GM23338 (cell line): ENCODE results near the gene CTXN1. TPM values are rescaled to one million over a fixed set of nuclear protein-coding genes. Genes with fewer than 3 reads are reported as not detected.

Source experiments
- ATAC-seq: fragments of 200-7000 bp; cut with Tn5 transposase; 3 replicates; pipeline ENCODE4 v1.9.1; 2020
- DNase-seq: peaks from one replicate; pipeline ENCODE4 v3.0.0-alpha.2; 2015; ENCODE audit warnings: low spot score
- H2AFZ ChIP-seq: fragments of 200-600 bp; sonication (generic); 2 replicates; pipeline ENCODE4 v1.8.0; 2016; ENCODE audit warnings: antibody characterized with exemption, mild to moderate bottlenecking, moderate library complexity
- H3F3A ChIP-seq: fragments of 200-600 bp; sonication (generic); replicated peaks from 2 replicates; pipeline ENCODE4 v1.8.0; 2017; ENCODE audit warnings: antibody characterized with exemption, mixed run types, low read depth
- H3K27ac ChIP-seq: fragments of 200-600 bp; sonication (generic); 2 replicates; pipeline ENCODE4 v1.6.1; 2016; ENCODE audit warnings: low read depth
- H3K27me3 ChIP-seq: fragments of 200-600 bp; sonication (generic); 2 replicates; pipeline ENCODE4 v1.8.0; 2016; ENCODE audit warnings: mild to moderate bottlenecking, mixed run types, moderate library complexity; ENCODE audit not compliant: insufficient read depth
- H3K36me3 ChIP-seq: fragments of 200-600 bp; sonication (generic); 2 replicates; pipeline ENCODE4 v1.8.0; 2016; ENCODE audit warnings: mild to moderate bottlenecking; ENCODE audit not compliant: insufficient read depth
- H3K4me1 ChIP-seq: fragments of 200-600 bp; sonication (generic); 2 replicates; pipeline ENCODE4 v1.8.0; 2016; ENCODE audit warnings: mild to moderate bottlenecking, moderate library complexity; ENCODE audit not compliant: insufficient read depth
- H3K4me2 ChIP-seq: fragments of 200-600 bp; sonication (generic); 2 replicates; pipeline ENCODE4 v1.7.1; 2017; ENCODE audit warnings: mixed run types
- H3K4me3 ChIP-seq: fragments of 200-600 bp; sonication (generic); 2 replicates; pipeline ENCODE4 v1.6.1; 2016; ENCODE audit warnings: mixed run types
- H3K79me2 ChIP-seq: fragments of 200-600 bp; sonication (generic); replicated peaks from 2 replicates; pipeline ENCODE4 v1.8.0; 2017; ENCODE audit warnings: mild to moderate bottlenecking; ENCODE audit not compliant: insufficient read depth
- H3K9me2 ChIP-seq: fragments of 200-600 bp; sonication (generic); 2 replicates; pipeline ENCODE4 v1.8.0; 2017; ENCODE audit not compliant: insufficient read depth
- H4K20me1 ChIP-seq: fragments of 200-600 bp; sonication (generic); replicated peaks from 2 replicates; pipeline ENCODE4 v1.8.0; 2017; ENCODE audit warnings: mild to moderate bottlenecking; ENCODE audit not compliant: insufficient read depth
- H3K27ac Mint-ChIP-seq: 2 replicates; pipeline ENCODE4 v1.8.0; 2020; ENCODE audit warnings: inconsistent platforms, mild to moderate bottlenecking, moderate library complexity, mixed read lengths
- H3K27me3 Mint-ChIP-seq: 3 replicates; pipeline ENCODE4 v1.8.0; 2022; ENCODE audit warnings: low read depth, mild to moderate bottlenecking, moderate library complexity, mixed read lengths, inconsistent platforms; ENCODE audit not compliant: insufficient read depth, poor library complexity
- H3K36me3 Mint-ChIP-seq: 3 replicates; pipeline ENCODE4 v1.8.0; 2021; ENCODE audit warnings: low read depth, mild to moderate bottlenecking, inconsistent platforms, moderate library complexity, mixed read lengths
- H3K4me1 Mint-ChIP-seq: 3 replicates; pipeline ENCODE4 v1.8.0; 2020; ENCODE audit warnings: mild to moderate bottlenecking, inconsistent platforms, mixed read lengths
- H3K4me3 Mint-ChIP-seq: 3 replicates; pipeline ENCODE4 v1.8.0; 2021; ENCODE audit warnings: moderate library complexity, mild to moderate bottlenecking, inconsistent platforms, mixed read lengths
- H3K9me3 Mint-ChIP-seq: 3 replicates; pipeline ENCODE4 v1.8.0; 2020; ENCODE audit warnings: moderate library complexity, mild to moderate bottlenecking, inconsistent platforms, mixed read lengths
- CREB1 ChIP-seq: fragments of 250-450 bp; sonication (Bioruptor Pico); IDR thresholded peaks from 2 replicates; pipeline ENCODE4 v1.5.0; 2020; ENCODE audit warnings: low read depth, mild to moderate bottlenecking, moderate library complexity
- CTCF ChIP-seq, 2 experiments: fragments of 200-600 bp in 1 of 2; sonication (generic) in 1 of 2; conservative IDR thresholded peaks; 2 replicates each; pipeline versions ENCODE4 v1.5.1 to v1.6.1; 2016 to 2017; ENCODE audit warnings: antibody characterized with exemption in 2 of 2, low read depth in 2 of 2, mild to moderate bottlenecking in 2 of 2, moderate library complexity in 1 of 2
- ETS1 ChIP-seq: IDR thresholded peaks from 2 replicates; pipeline ENCODE4 v1.6.1; 2016; ENCODE audit warnings: antibody characterized with exemption
- JUNB ChIP-seq: IDR thresholded peaks from one replicate; pipeline ENCODE4 v1.6.1; 2016; ENCODE audit warnings: antibody characterized with exemption; ENCODE audit not compliant: unreplicated experiment
- NANOG ChIP-seq: IDR thresholded peaks from 2 replicates; pipeline ENCODE4 v1.6.1; 2016; ENCODE audit warnings: antibody characterized with exemption, borderline replicate concordance
- POLR2AphosphoS5 ChIP-seq: IDR thresholded peaks from 2 replicates; pipeline ENCODE4 v1.6.1; 2016; ENCODE audit warnings: antibody characterized with exemption, low read depth
- REST ChIP-seq: IDR thresholded peaks from one replicate; pipeline ENCODE4 v1.6.1; 2018; ENCODE audit warnings: antibody characterized with exemption; ENCODE audit not compliant: unreplicated experiment
- STAT1 ChIP-seq: IDR thresholded peaks from one replicate; pipeline ENCODE4 v1.6.1; 2016; ENCODE audit warnings: antibody characterized with exemption; ENCODE audit not compliant: unreplicated experiment
- ZNF114 ChIP-seq: fragments of 250-450 bp; sonication (Bioruptor Pico); IDR thresholded peaks from 2 replicates; pipeline ENCODE4 v1.5.0; 2020; ENCODE audit warnings: mild to moderate bottlenecking, moderate library complexity
- ZNF331 ChIP-seq: fragments of 250-450 bp; sonication (Bioruptor Pico); IDR thresholded peaks from 2 replicates; pipeline ENCODE4 v1.5.0; 2020; ENCODE audit warnings: low read depth, mild to moderate bottlenecking, moderate library complexity
- ZNF462 ChIP-seq: fragments of 250-450 bp; sonication (Bioruptor Pico); IDR thresholded peaks from 2 replicates; pipeline ENCODE4 v1.5.0; 2020; ENCODE audit warnings: mild to moderate bottlenecking, moderate library complexity
- polyA plus RNA-seq: library from polyadenylated mRNA; unstranded; fragments of >200 nt; fragmentation: Nextera tagmentation; extraction: Ambion mirVana; gene quantifications from 2 replicates; pipeline ENCODE4 v1.2.1, GENCODE V29; 2016
- total RNA-seq: library from RNA; depleted of rRNA; stranded (reverse); fragments of >200 nt; shearing (Covaris generic); gene quantifications from 2 replicates; pipeline ENCODE4 v1.2.3, GENCODE V29; 2014

The CTXN1 gene
- total and polyA plus RNA-seq, 2 experiments from 2014 or later: 22.5 to 52.4 TPM

- no peak for TF ChIP-seq CTCF (conservative IDR thresholded peaks at IDR 0.05; ENCODE audit: low read depth in 2 of 2)
- no peak for TF ChIP-seq ZNF462 (CRISPR knock-in tag)
- no peak for TF ChIP-seq STAT1
- TF ChIP-seq JUNB: no peak
- no peak for TF ChIP-seq ZNF331 (CRISPR knock-in tag)
- no peak for TF ChIP-seq ZNF114 (CRISPR knock-in tag)
- no peak for TF ChIP-seq CREB1 (CRISPR knock-in tag)
Observed at GRCh38 chr19:7928334-7928706, 2.4 kb upstream of the CTXN1 start (continued).

GRCh38 chr19:7927605-7928333 lies 1.8 kb upstream of the CTXN1 start:
- H3K36me3 Mint-ChIP-seq: peaks cover 39% of the 10 kb centered on the region
- H3K79me2 ChIP-seq: no peaks in the 10 kb centered on the region
- no peaks in the 10 kb centered on the region for H3K27me3 ChIP-seq
- H3K4me3 Mint-ChIP-seq: no peak overlapping the region
- H3K4me1 Mint-ChIP-seq: peaks cover 4% of the 10 kb centered on the region
- no peaks in the 10 kb centered on the region for H3K9me2 ChIP-seq
- H3K4me1 ChIP-seq: peaks cover 4% of the 10 kb centered on the region; the same call in 1 of the 2 replicates
- H3K27ac ChIP-seq: no peak overlapping the region
- H3K4me3 ChIP-seq: no peak overlapping the region
- H3K9me3 Mint-ChIP-seq: no peaks in the 10 kb centered on the region
- peaks cover 31% of the 10 kb centered on the region for H3F3A ChIP-seq
- DNase-seq (no peak), ATAC-seq (no peak)
- no peak overlapping the region for H3K27ac Mint-ChIP-seq
- H3K27me3 Mint-ChIP-seq: peaks cover 21% of the 10 kb centered on the region
- no peaks in the 10 kb centered on the region; the same call in 1 of the 2 replicates for H3K36me3 ChIP-seq
- no peak overlapping the region for H2AFZ ChIP-seq
- H4K20me1 ChIP-seq: peaks cover 6% of the 10 kb centered on the region; the same call in 1 of the 2 replicates
- H3K4me2 ChIP-seq: no peak overlapping the region
- no peak for TF ChIP-seq REST
- no peak for TF ChIP-seq POLR2AphosphoS5
- no peak for TF ChIP-seq JUNB
- no peak for TF ChIP-seq NANOG
- TF ChIP-seq ETS1: no peak
- no peak for TF ChIP-seq ZNF331 (CRISPR knock-in tag)
